OCI-LY3 (cell line): Measurements from ENCODE around the gene CREBL2.

Experiments
- H2AFZ ChIP-seq: fragments of 200-600, 300-600 bp; shearing (Covaris generic); 2 replicates; pipeline ENCODE4 v1.6.0; 2014; ENCODE audit warnings: antibody characterized with exemption, low read depth, low read length
- H3K27ac ChIP-seq: fragments of 200-600, 300-600 bp; sonication (generic); 2 replicates; pipeline ENCODE4 v1.5.1; 2014; ENCODE audit warnings: mild to moderate bottlenecking, low read length, moderate library complexity, mixed read lengths
- H3K27me3 ChIP-seq: fragments of 200-600, 300-600 bp; sonication (generic); 2 replicates; pipeline ENCODE4 v1.6.1; 2014; ENCODE audit warnings: low read depth, low read length, mixed read lengths
- H3K36me3 ChIP-seq: fragments of 200-600, 300-600 bp; sonication (generic); replicated peaks from 2 replicates; pipeline ENCODE3; 2014; ENCODE audit warnings: low read depth, low read length, mixed read lengths
- H3K4me1 ChIP-seq: fragments of 300-600, 200-600 bp; sonication (generic); 2 replicates; pipeline ENCODE4 v1.6.1; 2014; ENCODE audit warnings: low read length, mixed read lengths
- H3K4me2 ChIP-seq: fragments of 200-600, 300-600 bp; sonication (generic); 2 replicates; pipeline ENCODE4 v1.6.1; 2014; ENCODE audit warnings: low read length, mixed read lengths
- H3K4me3 ChIP-seq: fragments of 300-600, 200-600 bp; sonication (generic); 2 replicates; pipeline ENCODE4 v1.5.1; 2014; ENCODE audit warnings: antibody characterized with exemption, mild to moderate bottlenecking, low read length, moderate library complexity
- H3K79me2 ChIP-seq: fragments of 300-600, 200-600 bp; shearing (Covaris generic); 2 replicates; pipeline ENCODE4 v1.6.1; 2014; ENCODE audit warnings: mild to moderate bottlenecking, low read length, mixed read lengths
- H3K9ac ChIP-seq: fragments of 300-600, 200-600 bp; shearing (Covaris generic); 2 replicates; pipeline ENCODE4 v1.6.0; 2014; ENCODE audit warnings: mild to moderate bottlenecking, low read length, moderate library complexity
- H3K9me3 ChIP-seq: fragments of 200-600, 300-600 bp; shearing (Covaris generic); 2 replicates; pipeline ENCODE4 v1.6.1; 2014; ENCODE audit warnings: low read length, mixed read lengths; ENCODE audit not compliant: insufficient read depth
- H4K20me1 ChIP-seq: fragments of 200-600, 300-600 bp; sonication (generic); 2 replicates; pipeline ENCODE4 v1.6.1; 2016; ENCODE audit warnings: low read length, mixed read lengths; ENCODE audit not compliant: insufficient read depth
- EZH2phosphoT487 ChIP-seq: fragments of 200-600 bp; shearing (Covaris generic); IDR thresholded peaks from 2 replicates; pipeline ENCODE4 v1.6.1; 2018; ENCODE audit warnings: antibody characterized with exemption, mixed run types, low read depth
- TF ChIP-seq, protein P1 (sequence below): fragments of 200-600, 300-600 bp; sonication (generic); IDR thresholded peaks from 2 replicates; pipeline ENCODE4 v1.5.1; 2014; ENCODE audit warnings: antibody characterized with exemption, low read length, low read depth

CREBL2 gene

DNA sequence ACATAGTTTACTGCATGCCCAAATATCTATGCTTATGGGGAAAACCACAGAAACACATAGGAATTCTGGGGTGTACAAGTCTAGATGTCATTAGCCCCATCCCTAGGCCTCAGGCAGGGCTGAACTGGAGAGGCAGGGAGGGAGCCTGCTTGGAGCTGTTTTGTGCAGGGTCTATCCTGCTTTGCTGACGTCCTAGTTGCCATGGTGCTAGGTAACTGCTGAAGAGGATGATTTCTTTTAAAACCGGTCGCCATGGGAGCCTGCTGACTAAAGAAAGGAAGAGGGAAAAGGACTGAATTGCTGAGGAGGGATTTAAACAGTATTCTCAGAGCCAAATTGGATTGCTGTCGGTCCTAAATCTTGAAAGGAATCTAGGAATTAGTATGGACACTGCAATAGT lies 73.6 kb downstream of the CREBL2 start:
- H2AFZ ChIP-seq: no peak overlapping the region
- peaks cover 7% of the 10 kb centered on the region for H3K4me1 ChIP-seq
- H3K36me3 ChIP-seq: no peaks in the 10 kb centered on the region
- no peak overlapping the region for H3K4me2 ChIP-seq
- TF ChIP-seq EZH2phosphoT487: no peak
- TF ChIP-seq, protein P1, sequence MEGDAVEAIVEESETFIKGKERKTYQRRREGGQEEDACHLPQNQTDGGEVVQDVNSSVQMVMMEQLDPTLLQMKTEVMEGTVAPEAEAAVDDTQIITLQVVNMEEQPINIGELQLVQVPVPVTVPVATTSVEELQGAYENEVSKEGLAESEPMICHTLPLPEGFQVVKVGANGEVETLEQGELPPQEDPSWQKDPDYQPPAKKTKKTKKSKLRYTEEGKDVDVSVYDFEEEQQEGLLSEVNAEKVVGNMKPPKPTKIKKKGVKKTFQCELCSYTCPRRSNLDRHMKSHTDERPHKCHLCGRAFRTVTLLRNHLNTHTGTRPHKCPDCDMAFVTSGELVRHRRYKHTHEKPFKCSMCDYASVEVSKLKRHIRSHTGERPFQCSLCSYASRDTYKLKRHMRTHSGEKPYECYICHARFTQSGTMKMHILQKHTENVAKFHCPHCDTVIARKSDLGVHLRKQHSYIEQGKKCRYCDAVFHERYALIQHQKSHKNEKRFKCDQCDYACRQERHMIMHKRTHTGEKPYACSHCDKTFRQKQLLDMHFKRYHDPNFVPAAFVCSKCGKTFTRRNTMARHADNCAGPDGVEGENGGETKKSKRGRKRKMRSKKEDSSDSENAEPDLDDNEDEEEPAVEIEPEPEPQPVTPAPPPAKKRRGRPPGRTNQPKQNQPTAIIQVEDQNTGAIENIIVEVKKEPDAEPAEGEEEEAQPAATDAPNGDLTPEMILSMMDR: no peak
- no peaks in the 10 kb centered on the region for H4K20me1 ChIP-seq
- H3K9ac ChIP-seq: no peak overlapping the region
- no peaks in the 10 kb centered on the region for H3K79me2 ChIP-seq
- no peak overlapping the region for H3K27ac ChIP-seq
- H3K4me3 ChIP-seq: no peak overlapping the region
- H3K9me3 ChIP-seq: no peaks in the 10 kb centered on the region
- H3K27me3 ChIP-seq: no peaks in the 10 kb centered on the region

DNA sequence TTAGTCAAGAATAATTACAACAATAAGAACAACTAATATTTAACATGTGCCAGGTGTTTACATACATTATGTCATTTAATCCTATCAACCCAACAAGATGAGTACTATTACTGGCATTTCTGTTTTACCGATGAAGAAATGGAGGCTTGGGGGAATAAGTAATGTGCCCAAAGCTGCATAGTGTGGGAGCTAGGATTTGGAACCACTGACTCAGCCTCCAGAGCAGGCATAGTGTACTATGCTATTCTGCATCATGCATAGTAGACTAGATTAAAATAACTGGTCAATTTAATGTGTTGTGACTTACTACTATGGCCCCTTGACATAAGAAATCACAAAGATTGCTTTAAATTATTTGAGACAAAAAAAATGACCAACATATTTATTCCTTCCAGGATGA lies 74.8 kb downstream of the CREBL2 start:
- no peak overlapping the region for H3K4me3 ChIP-seq
- no peaks in the 10 kb centered on the region for H4K20me1 ChIP-seq
- no peak overlapping the region for H3K27ac ChIP-seq
- H3K9ac ChIP-seq: no peak overlapping the region
- H3K9me3 ChIP-seq: no peaks in the 10 kb centered on the region
- no peaks in the 10 kb centered on the region for H3K27me3 ChIP-seq
- no peaks in the 10 kb centered on the region for H3K36me3 ChIP-seq
- no peak for TF ChIP-seq EZH2phosphoT487
- TF ChIP-seq, protein P1: no peak
- H3K4me2 ChIP-seq: no peak overlapping the region
- peaks cover 11% of the 10 kb centered on the region for H3K4me1 ChIP-seq
- H2AFZ ChIP-seq: no peak overlapping the region
- no peaks in the 10 kb centered on the region for H3K79me2 ChIP-seq

- Histone ChIP-seq H3K27me3 (no peaks in the 10 kb centered on the region), H4K20me1 (no peaks in the 10 kb centered on the region), H3K4me2 (no peak overlapping the region), H3K4me3 (no peak overlapping the region), H2AFZ (no peak overlapping the region), H3K27ac (no peak overlapping the region), H3K79me2 (no peaks in the 10 kb centered on the region), H3K9me3 (no peaks in the 10 kb centered on the region), H3K36me3 (no peaks in the 10 kb centered on the region), H3K9ac (no peak overlapping the region), H3K4me1 (peaks cover 15% of the 10 kb centered on the region)
- TF ChIP-seq EZH2phosphoT487: no peak
- TF ChIP-seq, protein P1: no peak
Observed at GRCh38 chr12:12686925-12687324, 75.2 kb downstream of the CREBL2 start.

GRCh38 chr12:12689647-12690300 lies 78.1 kb downstream of the CREBL2 start:
- no peaks in the 10 kb centered on the region for H3K79me2 ChIP-seq
- no peak overlapping the region for H3K4me3 ChIP-seq
- no peaks in the 10 kb centered on the region for H4K20me1 ChIP-seq
- TF ChIP-seq EZH2phosphoT487: no peak
- TF ChIP-seq, protein P1: no peak
- H3K4me1 ChIP-seq: peaks cover 18% of the 10 kb centered on the region
- H3K9me3 ChIP-seq: no peaks in the 10 kb centered on the region
- peaks cover 2% of the 10 kb centered on the region for H3K36me3 ChIP-seq
- no peak overlapping the region for H3K4me2 ChIP-seq
- H3K27ac ChIP-seq: no peak overlapping the region
- H3K27me3 ChIP-seq: no peaks in the 10 kb centered on the region
- H2AFZ ChIP-seq: no peak overlapping the region
- H3K9ac ChIP-seq: no peak overlapping the region
